A549 treated with CORT108297 at 1 μM for 4 hours (cell line): Measurements from ENCODE around the gene NOL9. TPM values are rescaled to one million over a fixed set of nuclear protein-coding genes. Genes with fewer than 3 reads are reported as not detected.

ENCODE experiments used
- total RNA-seq: library from RNA; stranded (reverse); fragments of 200-300 nt; extraction: Qiagen RNA extraction; gene quantifications from 5 replicates; pipeline ENCODE4 v1.2.3, GENCODE V29; 2022

Gene NOL9
- total RNA-seq: 3.4 to 4.8 TPM (median 3.9 TPM) in 5 replicates

GRCh38 chr1:6554031-6554906 is at the start of gene NOL9:
Gene NOL9 (minus strand): TSS chr1:6554513. CDS start chr1:6554502, 11 bp downstream.

GRCh38 chr1:6602669-6603237 is 48.4 kb upstream of the NOL9 start, which contains the start of gene KLHL21:
Gene KLHL21 (minus strand): TSS chr1:6602869. CDS start chr1:6602817, 52 bp downstream.

GRCh38 chr1:6579374-6580118 is 25.2 kb upstream of the NOL9 start, which contains the start of gene ZBTB48:
Gene ZBTB48 (plus strand): TSS chr1:6579994. CDS start chr1:6580610, 616 bp downstream.

GRCh38 chr1:6554907-6555778 is 830 bp upstream of the NOL9 start, which contains the start of gene TAS1R1:
Gene TAS1R1 (plus strand): TSS chr1:6555307. CDS start chr1:6555374, 67 bp downstream.

GRCh38 chr1:6491480-6491962 is 62.8 kb downstream of the NOL9 start, which contains the start of gene PLEKHG5:
Gene PLEKHG5 (minus strand): TSS chr1:6491667. CDS start chr1:6477571, 14,096 bp downstream.

Other genes starting within 250 kb of the NOL9 start
- gene ACOT7, start 160.7 kb downstream of the NOL9 start, total RNA-seq: 57.8 to 83.1 TPM (median 78.4 TPM) in 5 replicates
- gene HES2, start 134.6 kb downstream of the NOL9 start, total RNA-seq: 2.2 to 4.6 TPM (median 4.1 TPM) in 5 replicates
- gene ESPN, start 129.7 kb downstream of the NOL9 start, total RNA-seq: 0.27 to 0.89 TPM (median 0.61 TPM) in 5 replicates
- 2.4 to 3.9 TPM (median 3.5 TPM) in 5 replicates for gene TNFRSF25, start 88.3 kb downstream of the NOL9 start, total RNA-seq
- gene PLEKHG5, start 62.8 kb downstream of the NOL9 start, total RNA-seq: 2.4 to 4.5 TPM (median 3.2 TPM) in 5 replicates
- not detected in 5 replicates for gene TAS1R1, start 794 bp upstream of the NOL9 start, total RNA-seq
- gene ZBTB48, start 25.5 kb upstream of the NOL9 start, total RNA-seq: 8.5 to 16.2 TPM (median 14.0 TPM) in 5 replicates
- 17.3 to 35.2 TPM (median 27.0 TPM) in 5 replicates for gene KLHL21, start 48.4 kb upstream of the NOL9 start, total RNA-seq
- 8.0 to 10.4 TPM (median 9.8 TPM) in 5 replicates for gene PHF13, start 59.2 kb upstream of the NOL9 start, total RNA-seq
- gene THAP3, start 70.4 kb upstream of the NOL9 start, total RNA-seq: 15.0 to 18.6 TPM (median 17.9 TPM) in 5 replicates
- gene DNAJC11, start 147.3 kb upstream of the NOL9 start, total RNA-seq: 32.3 to 38.6 TPM (median 34.8 TPM) in 5 replicates
- 61.2 to 73.5 TPM (median 64.1 TPM) in 5 replicates for gene CAMTA1, start 230.9 kb upstream of the NOL9 start, total RNA-seq